Thoracic aorta (tissue), 2 donors: ENCODE data around the gene ECD. TPM values are rescaled to one million over a fixed set of nuclear protein-coding genes. Genes with fewer than 3 reads are reported as not detected.
A peak's percentile ranks its signal among the peaks of the same experiment; 100 is the strongest.
"Not testable (repeated sequence)": the region's sequence is repeated elsewhere in the genome, so short reads cannot be mapped to it uniquely, and the experiment has no call there.

Experiments used
- ATAC-seq: fragments of 150-250 bp; one replicate; pipeline ENCODE4 v1.8.0; 2017; ENCODE audit warnings: low read depth; ENCODE audit not compliant: insufficient number of reproducible peaks, low FRiP score
- DNase-seq: peaks from one replicate; pipeline ENCODE4 v3.0.0-alpha.2; 2020; ENCODE audit warnings: low spot score
- H3K27ac ChIP-seq, 2 donors: fragments of 200-600 bp; sonication (generic); 1 replicate in 1 of 2; 2 replicates in 1 of 2; pipeline ENCODE4 v1.5.1; 2016; ENCODE audit warnings: mild to moderate bottlenecking in 2 of 2, moderate library complexity in 2 of 2
- H3K27me3 ChIP-seq: fragments of 200-600 bp; sonication (generic); replicated peaks from 2 replicates; pipeline ENCODE4 v1.6.0; 2016; ENCODE audit warnings: mild to moderate bottlenecking; ENCODE audit not compliant: insufficient read depth
- H3K36me3 ChIP-seq: fragments of 200-600 bp; sonication (generic); one replicate; pipeline ENCODE4 v1.5.1; 2016
- H3K4me1 ChIP-seq, 2 donors: fragments of 200-600 bp; sonication (generic); 1 replicate in 1 of 2; 2 replicates in 1 of 2; pipeline versions ENCODE4 v1.5.1 to v1.6.0; 2016; ENCODE audit warnings: low read depth in 2 of 2, mild to moderate bottlenecking in 1 of 2; ENCODE audit not compliant: control insufficient read depth in 1 of 2
- H3K4me3 ChIP-seq: fragments of 200-600 bp; sonication (generic); 2 replicates; pipeline ENCODE4 v1.5.1; 2016; ENCODE audit warnings: mild to moderate bottlenecking
- H3K9me3 ChIP-seq: fragments of 200-600 bp; sonication (generic); 2 replicates; pipeline ENCODE4 v1.5.1; 2016
- CTCF ChIP-seq: fragments of 200-600 bp; sonication (generic); IDR thresholded peaks from one replicate; pipeline ENCODE4 v1.5.1; 2019; ENCODE audit warnings: antibody characterized with exemption
- total RNA-seq, 2 donors: library from RNA; depleted of rRNA; stranded (reverse); fragments of >200 nt; gene quantifications; one replicate each; pipeline versions ENCODE4 v1.1.0 to v1.2.3, GENCODE V29; 2016

ECD gene
- total RNA-seq, 2 donors from 2014 or later = 34.8 to 39.2 TPM

GRCh38 chr10:73161662-73162061 lies 6.1 kb downstream of the ECD start:
- Histone ChIP-seq H3K27ac (no peak overlapping the region), H3K36me3 (peaks cover 3% of the 10 kb centered on the region), H3K4me1 (peaks cover 4 to 29% of the 10 kb centered on the region in 2 donors), H3K27me3 (no peaks in the 10 kb centered on the region), H3K4me3 (no peak overlapping the region), H3K9me3 (no peaks in the 10 kb centered on the region)
- TF ChIP-seq CTCF = no peak
- ATAC-seq = no peak
- DNase-seq = no peak

GRCh38 chr10:73161079-73161478 lies 6.7 kb downstream of the ECD start:
- peaks cover 4 to 23% of the 10 kb centered on the region in 2 donors for H3K4me1 ChIP-seq
- H3K9me3 ChIP-seq = no peaks in the 10 kb centered on the region
- H3K27ac ChIP-seq = no peak overlapping the region
- H3K27me3 ChIP-seq = no peaks in the 10 kb centered on the region
- ATAC-seq = no peak
- no peak overlapping the region for H3K4me3 ChIP-seq
- no peak for TF ChIP-seq CTCF
- DNase-seq = no peak
- peaks cover 3% of the 10 kb centered on the region for H3K36me3 ChIP-seq

GRCh38 chr10:73159038-73159648 lies 8.7 kb downstream of the ECD start:
- peak; percentile 60 for TF ChIP-seq CTCF
- no peak overlapping the region for H3K27ac ChIP-seq
- ATAC-seq (no peak), DNase-seq (no peak)
- no peaks in the 10 kb centered on the region for H3K9me3 ChIP-seq
- no peaks in the 10 kb centered on the region for H3K27me3 ChIP-seq
- H3K4me3 ChIP-seq = no peak overlapping the region
- peaks cover 8% of the 10 kb centered on the region for H3K36me3 ChIP-seq
- peaks cover 4 to 11% of the 10 kb centered on the region in 2 donors for H3K4me1 ChIP-seq

- no peak for TF ChIP-seq CTCF
- ATAC-seq (no peak), DNase-seq (no peak)
- Histone ChIP-seq H3K27me3 (no peaks in the 10 kb centered on the region), H3K4me1 (no peaks in the 10 kb centered on the region), H3K4me3 (no peak overlapping the region), H3K9me3 (no peaks in the 10 kb centered on the region), H3K36me3 (peaks cover 29% of the 10 kb centered on the region), H3K27ac (no peak overlapping the region)
Measured at GRCh38 chr10:73156054-73156453, 11.8 kb downstream of the ECD start.

DNA sequence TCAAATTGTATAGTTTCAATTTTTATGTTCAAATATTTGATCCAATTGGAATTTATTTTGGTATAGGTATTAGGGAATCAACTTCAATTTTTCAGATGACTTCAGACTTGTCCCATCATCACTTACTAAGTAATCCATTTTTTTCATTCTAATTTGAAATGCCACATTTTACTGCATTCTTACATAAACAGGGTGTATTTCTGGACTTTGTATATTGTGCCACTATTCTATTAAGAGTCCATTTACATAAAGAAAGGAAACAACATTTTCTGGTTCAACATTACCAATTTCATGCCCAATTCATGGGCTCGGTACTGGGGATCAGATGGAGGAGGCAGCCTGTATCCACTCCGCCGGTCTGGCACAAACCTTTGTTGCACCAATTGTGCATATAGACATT lies 15.8 kb downstream of the ECD start:
- no peak for ATAC-seq

DNA sequence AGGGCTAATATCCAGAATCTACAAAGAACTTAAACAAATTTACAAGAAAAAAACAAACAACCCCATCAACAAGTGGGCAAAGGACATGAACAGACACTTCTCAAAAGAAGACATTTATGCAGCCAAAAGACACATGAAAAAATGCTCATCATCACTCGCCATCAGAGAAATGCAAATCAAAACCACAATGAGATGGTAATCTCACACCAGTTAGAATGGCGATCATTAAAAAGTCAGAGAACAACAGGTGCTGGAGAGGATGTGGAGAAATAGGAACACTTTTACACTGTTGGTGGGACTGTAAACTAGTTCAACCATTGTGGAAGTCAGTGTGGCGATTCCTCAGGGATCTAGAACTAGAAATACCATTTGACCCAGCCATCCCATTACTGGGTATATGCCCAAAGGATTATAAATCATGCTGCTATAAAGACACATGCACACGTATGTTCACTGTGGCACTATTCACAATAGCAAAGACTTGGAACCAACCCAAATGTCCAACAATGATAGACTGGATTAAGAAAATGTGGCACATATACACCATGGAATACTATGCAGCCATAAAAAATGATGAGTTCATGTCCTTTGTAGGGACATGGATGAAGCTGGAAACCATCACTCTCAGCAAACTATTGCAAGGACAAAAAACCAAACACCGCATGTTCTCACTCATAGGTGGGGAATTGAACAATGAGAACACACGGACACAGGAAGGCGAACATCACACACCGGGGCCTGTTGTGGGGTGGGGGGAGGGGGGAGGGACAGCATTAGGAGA lies 17.0 kb downstream of the ECD start:
- DNase-seq, H3K27me3 ChIP-seq, H3K4me1 ChIP-seq, H3K9me3 ChIP-seq, H3K4me3 ChIP-seq, ATAC-seq, H3K27ac ChIP-seq: not testable (repeated sequence)
- peaks cover 36% of the 10 kb centered on the region for H3K36me3 ChIP-seq

More for the DNA sequence above, 15.8 kb downstream of the ECD start:
- Histone ChIP-seq H3K27me3 (no peaks in the 10 kb centered on the region), H3K9me3 (no peaks in the 10 kb centered on the region), H3K4me1 (no peaks in the 10 kb centered on the region), H3K27ac (no peak overlapping the region), H3K4me3 (no peak overlapping the region), H3K36me3 (peaks cover 29% of the 10 kb centered on the region)
- TF ChIP-seq CTCF = no peak
- no peak for DNase-seq
